GM15510 (cell line): ENCODE data around the gene SLC8A3.

Experiments
- POLR2A ChIP-seq: IDR thresholded peaks from 3 replicates; pipeline ENCODE4 v1.6.1; 2011; ENCODE audit warnings: borderline replicate concordance; ENCODE audit not compliant: insufficient read length; ENCODE audit errors: extremely low read depth

The SLC8A3 gene

GRCh38 chr14:70067810-70068209 is 120.9 kb downstream of the SLC8A3 start:
- TF ChIP-seq POLR2A = no peak

DNA sequence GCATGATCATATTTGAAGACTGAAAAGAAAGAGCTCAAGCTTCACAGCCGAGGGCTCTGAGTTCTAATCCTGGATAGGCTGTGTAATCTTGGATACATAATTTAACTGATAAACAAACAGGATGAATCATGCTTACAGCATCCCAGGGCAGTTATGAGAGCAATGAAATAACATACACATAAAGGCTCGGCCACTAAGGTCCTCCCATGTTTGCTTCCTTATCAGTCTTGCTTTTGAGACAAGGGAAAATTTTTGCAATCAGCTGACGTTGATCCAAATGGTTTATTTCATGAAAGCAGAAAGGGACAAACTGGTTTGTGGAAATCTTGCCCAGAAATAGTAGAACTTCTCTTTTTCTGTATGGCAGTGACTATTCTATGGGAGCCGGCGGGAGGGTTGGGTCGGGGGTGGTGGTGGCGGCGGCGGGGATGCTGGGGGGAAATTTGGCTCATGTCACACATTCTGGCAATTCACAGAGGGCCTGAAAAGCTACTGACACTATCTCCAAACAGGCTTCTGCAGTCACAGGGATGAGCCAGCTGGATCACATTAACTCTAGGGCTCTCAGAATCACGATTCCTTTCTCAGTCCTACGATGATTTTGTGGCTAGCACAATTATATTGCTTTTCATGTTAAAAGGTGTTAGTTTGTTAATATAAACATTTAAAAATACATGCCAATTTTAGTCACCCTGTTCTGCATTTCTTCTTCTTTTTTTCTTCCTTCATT is 124.5 kb downstream of the SLC8A3 start:
- no peak for TF ChIP-seq POLR2A

GRCh38 chr14:70061108-70061507 is 127.6 kb downstream of the SLC8A3 start:
- no peak for TF ChIP-seq POLR2A

- TF ChIP-seq POLR2A = no peak
These were observed 129.2 kb downstream of the SLC8A3 start for GRCh38 chr14:70059545-70059944.

DNA sequence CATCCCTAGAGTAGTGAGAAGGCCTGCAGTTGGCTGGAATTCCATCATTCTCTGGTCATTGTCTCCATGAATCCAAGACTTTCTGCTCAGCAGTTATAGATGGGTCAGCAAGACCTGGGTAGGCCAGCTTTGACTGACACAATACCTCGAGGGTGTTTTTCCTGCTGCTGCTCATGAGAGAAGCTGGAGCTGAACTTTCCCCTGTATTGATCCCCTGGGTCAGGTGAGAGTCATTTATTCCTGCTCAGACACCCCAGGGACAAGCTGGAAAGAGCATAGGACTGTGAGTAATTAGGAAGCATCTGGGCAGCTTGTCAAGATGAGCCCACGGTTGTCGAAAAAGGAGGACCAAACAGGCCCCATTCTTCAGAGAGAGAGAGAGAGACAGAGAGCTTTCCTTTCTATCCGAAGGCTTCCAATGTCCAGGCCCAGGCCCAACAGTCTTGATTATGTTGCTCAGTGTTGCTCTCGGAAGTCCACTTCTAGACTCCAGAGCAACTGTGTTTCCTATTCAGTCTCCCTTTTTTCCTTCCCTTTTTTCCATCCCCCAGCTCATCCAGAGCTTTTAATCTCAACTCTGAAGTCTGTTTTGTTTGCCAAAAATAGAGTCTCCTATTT is 131.1 kb downstream of the SLC8A3 start:
- TF ChIP-seq POLR2A = no peak

DNA sequence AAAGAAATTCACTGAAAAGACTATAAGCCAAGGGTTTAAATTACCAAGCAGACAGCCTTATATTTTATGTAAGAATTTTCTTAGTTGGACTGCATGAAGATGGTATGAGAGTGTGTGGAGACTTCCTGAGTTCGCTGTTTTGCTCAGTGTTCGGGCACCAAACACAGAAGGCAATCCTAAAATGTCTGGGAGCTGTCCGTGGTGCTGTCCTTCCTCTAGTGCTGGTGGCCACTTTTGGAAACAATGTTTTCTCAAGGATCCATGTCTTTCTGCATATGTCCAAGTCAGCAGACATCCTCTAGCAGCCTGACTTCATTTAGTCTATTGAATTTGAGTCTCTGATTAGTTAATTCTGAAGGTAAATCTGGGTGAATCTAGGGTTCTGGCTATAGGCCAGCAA is 135.8 kb downstream of the SLC8A3 start:
- no peak for TF ChIP-seq POLR2A

DNA sequence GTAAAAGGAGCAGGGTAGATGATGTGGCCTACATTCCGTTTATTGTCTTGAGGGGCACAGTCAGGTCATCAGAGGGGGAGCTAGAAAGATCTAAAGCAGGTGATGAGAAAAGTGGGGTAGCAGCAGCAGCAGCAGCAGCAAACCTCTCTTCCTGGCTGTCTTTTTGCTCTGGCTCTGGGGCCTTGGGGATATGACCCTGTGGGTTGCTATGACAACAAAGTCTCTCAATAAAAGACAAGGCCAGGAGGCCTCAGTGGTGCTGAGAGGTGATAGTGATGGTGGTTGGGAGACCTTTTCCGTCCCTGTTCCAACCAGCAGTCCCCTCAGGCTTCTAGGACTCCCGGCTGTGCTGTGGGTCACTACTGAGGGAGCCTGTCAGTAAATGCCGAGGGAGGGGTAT is 138.6 kb downstream of the SLC8A3 start:
- no peak for TF ChIP-seq POLR2A

DNA sequence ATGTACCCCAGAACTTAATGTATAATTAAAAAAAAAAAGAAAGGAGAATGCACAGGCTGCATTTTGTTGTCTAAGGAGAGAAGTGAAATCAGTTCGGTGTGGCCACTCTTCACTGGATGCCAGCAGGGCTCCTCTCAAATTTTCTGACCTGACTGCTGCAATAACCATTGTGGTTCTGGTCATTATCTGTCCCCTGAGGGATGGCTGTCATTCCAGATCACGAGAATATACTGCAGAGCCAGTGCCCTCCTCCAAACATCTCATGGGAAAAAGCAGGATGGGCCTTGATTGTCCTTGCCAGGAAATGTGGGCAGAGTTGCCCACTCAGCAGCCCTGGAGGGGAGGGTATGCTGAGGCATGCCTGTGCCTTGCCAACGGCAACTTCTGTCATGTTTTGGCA is 139.1 kb downstream of the SLC8A3 start:
- TF ChIP-seq POLR2A = no peak

DNA sequence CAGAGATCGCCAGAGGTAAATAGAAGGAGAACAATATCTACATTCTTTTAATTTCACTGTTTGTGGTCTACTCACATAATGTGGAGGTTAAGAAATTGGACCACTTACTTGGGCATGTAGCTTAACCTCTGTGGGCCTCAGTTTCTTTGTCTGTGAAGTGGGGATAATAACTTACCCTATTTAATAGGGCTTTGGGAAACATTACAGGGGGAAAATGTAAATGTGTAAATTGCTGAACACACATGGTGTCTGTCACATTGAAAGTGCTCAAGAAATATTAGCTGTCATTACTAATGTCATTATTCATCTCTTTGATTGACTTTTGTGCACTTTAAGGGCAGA is 140.5 kb downstream of the SLC8A3 start:
- no peak for TF ChIP-seq POLR2A

GRCh38 chr14:70047598-70048312 is 141.0 kb downstream of the SLC8A3 start:
- no peak for TF ChIP-seq POLR2A

- no peak for TF ChIP-seq POLR2A
These were observed 142.8 kb downstream of the SLC8A3 start for GRCh38 chr14:70045844-70046535.

DNA sequence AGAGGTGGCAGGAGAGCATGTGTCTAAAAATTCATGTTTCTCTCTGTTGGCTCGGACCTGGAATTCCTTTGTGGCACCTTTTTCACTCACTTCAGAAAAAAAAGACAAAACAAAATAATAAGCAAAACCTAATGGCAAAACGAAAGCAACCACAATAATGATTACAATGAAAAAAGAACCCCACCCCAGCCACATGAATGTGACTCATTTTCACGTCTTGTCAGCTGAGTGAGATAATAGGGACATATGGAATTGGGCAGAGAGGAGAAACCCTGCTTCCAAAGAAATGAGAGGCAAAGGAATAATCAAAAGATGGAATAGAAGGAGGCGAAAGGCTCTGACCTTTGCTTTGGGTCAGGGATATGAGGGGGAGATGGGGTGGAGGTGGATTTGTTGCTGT is 143.4 kb downstream of the SLC8A3 start:
- TF ChIP-seq POLR2A = no peak

GRCh38 chr14:70043001-70043400 is 145.8 kb downstream of the SLC8A3 start:
- TF ChIP-seq POLR2A = no peak

DNA sequence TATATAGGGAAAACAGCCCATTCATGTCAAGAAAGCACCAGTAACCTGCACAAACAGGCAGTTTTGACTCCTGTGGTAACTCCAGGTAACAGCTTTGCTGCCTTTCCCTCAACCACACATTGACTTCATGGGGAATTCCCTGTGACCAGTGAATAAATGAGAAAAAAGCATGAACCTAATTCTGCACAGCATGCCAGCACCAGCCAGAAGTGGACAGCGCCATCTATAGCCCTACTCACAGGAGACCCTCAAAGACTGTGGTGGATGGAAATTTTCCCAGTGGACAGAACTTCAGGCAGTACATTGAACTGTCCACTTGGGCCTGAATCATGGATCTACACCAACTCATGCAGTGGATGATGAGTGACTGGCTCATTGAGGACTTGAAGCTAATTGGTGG is 152.1 kb downstream of the SLC8A3 start:
- no peak for TF ChIP-seq POLR2A

- TF ChIP-seq POLR2A = no peak
These were observed 154.5 kb downstream of the SLC8A3 start for GRCh38 chr14:70034257-70034656.
